HFFc6 (cell line): ENCODE results near the gene GTSE1. TPM values are rescaled to one million over a fixed set of nuclear protein-coding genes. Genes with fewer than 3 reads are reported as not detected.

Source experiments
- DNase-seq: peaks from one replicate; pipeline ENCODE4 v3.0.0-alpha.2; 2018
- H3K27ac Mint-ChIP-seq: 2 replicates; pipeline ENCODE4 v1.8.0; 2020; ENCODE audit warnings: mild to moderate bottlenecking, mixed read lengths
- H3K27me3 Mint-ChIP-seq: 2 replicates; pipeline ENCODE4 v1.8.0; 2021; ENCODE audit warnings: mild to moderate bottlenecking, moderate library complexity, mixed read lengths; ENCODE audit not compliant: insufficient read depth
- H3K36me3 Mint-ChIP-seq: 2 replicates; pipeline ENCODE4 v1.8.0; 2021; ENCODE audit warnings: low read depth, mixed read lengths
- H3K4me1 Mint-ChIP-seq: 2 replicates; pipeline ENCODE4 v1.8.0; 2020; ENCODE audit warnings: low read depth, mixed read lengths
- H3K4me3 Mint-ChIP-seq: 2 replicates; pipeline ENCODE4 v1.8.0; 2020; ENCODE audit warnings: mild to moderate bottlenecking, moderate library complexity, mixed read lengths
- H3K9me3 Mint-ChIP-seq: 2 replicates; pipeline ENCODE4 v1.8.0; 2020; ENCODE audit warnings: mild to moderate bottlenecking, mixed read lengths
- total RNA-seq, 6 experiments: library from RNA; stranded (reverse); fragmentation: NEBNext Ultra II Directional; extraction: Animal tissue kit (Norgen Biotek cat#: 25700); gene quantifications; 2 replicates in 1 of 6; 3 replicates in 5 of 6; pipeline ENCODE4 v1.2.3, GENCODE V29; 2021
- TF ChIP-seq, protein P1 (sequence below): fragments of 200-600 bp; sonication (generic); IDR thresholded peaks from 2 replicates; pipeline ENCODE4 v1.5.0; 2021; ENCODE audit warnings: antibody characterized with exemption, mild to moderate bottlenecking

Gene GTSE1
- total RNA-seq, 6 experiments from 2014 or later = 12.4 to 30.5 (median 27.9) TPM

DNA sequence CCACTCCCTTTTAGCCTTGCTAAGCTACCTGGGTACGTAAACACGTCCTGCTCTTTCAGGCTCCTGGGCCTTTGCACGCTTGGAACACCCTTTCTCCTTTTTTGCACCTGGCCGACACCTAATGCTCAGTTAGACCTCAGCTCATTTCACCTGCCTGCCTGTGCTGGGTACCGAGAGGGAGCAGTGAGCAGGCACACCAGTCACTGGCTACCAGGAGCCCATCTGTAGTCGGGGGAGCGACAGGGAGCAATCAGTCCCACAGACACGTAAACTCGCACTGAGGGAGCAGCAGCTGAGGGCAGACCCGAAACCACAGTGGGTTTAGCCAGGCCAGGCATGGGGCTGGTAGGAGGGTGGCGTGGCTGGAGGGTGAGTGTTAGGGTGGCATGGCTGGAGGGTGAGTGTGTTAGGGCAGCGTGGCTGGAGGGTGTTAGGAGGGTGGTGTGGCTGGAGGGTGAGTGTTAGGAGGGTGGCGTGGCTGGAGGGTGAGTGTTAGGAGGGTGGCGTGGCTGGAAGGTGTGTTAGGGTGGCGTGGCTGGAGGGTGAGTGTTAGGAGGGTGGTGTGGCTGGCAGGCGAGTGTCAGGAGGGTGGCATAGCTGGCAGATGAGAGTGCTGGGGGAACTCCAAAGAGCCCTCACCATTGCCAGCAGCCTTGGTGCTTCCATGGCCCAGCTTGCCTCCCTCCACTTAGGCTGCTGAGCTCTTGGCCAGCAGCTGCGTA is 6.4 kb upstream of the GTSE1 start:
- Mint-ChIP-seq H3K9me3 (no peaks in the 10 kb centered on the region; the same call in 1 of the 2 replicates), H3K4me1 (peaks cover 17% of the 10 kb centered on the region), H3K36me3 (peaks cover 18% of the 10 kb centered on the region), H3K27me3 (no peaks in the 10 kb centered on the region; the same call in 1 of the 2 replicates), H3K27ac (no peak overlapping the region), H3K4me3 (no peak overlapping the region)
- no peak for DNase-seq
- TF ChIP-seq, protein P1, sequence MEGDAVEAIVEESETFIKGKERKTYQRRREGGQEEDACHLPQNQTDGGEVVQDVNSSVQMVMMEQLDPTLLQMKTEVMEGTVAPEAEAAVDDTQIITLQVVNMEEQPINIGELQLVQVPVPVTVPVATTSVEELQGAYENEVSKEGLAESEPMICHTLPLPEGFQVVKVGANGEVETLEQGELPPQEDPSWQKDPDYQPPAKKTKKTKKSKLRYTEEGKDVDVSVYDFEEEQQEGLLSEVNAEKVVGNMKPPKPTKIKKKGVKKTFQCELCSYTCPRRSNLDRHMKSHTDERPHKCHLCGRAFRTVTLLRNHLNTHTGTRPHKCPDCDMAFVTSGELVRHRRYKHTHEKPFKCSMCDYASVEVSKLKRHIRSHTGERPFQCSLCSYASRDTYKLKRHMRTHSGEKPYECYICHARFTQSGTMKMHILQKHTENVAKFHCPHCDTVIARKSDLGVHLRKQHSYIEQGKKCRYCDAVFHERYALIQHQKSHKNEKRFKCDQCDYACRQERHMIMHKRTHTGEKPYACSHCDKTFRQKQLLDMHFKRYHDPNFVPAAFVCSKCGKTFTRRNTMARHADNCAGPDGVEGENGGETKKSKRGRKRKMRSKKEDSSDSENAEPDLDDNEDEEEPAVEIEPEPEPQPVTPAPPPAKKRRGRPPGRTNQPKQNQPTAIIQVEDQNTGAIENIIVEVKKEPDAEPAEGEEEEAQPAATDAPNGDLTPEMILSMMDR = no peak

DNA sequence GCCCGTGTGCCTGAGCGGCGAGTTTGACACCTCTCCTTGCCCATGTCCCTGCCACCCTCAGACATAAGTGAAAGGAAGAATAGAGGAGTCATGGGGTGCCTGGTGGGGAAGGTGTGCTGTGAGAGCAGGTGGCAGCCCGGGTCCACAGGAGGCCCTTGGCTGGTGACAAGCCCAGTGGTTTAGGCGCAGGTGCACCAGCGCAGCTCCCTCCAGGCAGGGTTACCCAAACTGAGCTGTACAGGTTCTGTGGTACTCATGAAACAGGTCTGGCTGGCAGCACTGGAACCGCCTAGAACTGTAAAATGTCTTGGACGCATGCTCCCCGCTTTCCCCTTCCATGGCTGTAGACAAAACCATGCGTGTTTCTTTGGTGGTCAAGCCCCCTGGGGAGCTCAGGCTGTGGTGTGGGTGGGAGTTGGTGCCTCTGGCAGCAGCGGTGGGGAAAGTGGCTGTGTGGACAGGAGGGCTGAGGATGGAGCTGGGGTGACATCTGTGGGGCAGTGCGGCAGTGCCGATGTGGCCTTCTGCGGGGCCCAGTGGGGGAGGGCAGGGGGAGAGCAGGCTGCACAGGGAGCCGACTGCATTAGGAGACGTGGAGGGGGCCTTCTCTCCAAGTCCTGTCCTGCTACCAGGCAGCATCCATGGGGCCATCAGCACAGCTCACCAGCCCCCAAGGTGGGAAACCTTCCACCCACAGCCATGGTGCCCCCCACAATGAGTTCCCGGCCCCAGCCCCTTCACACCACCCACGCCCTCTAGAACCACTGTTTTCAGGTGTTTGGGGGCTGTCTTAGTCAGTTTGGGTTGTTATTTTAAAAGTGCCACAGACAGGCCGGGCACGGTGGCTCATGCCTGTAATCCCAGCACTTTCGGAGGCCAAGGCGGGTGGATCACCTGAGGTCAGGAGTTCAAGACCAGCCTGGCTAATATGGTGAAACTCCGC is 5.6 kb upstream of the GTSE1 start:
- TF ChIP-seq, protein P1 = no peak
- no peak for DNase-seq
- Mint-ChIP-seq H3K4me1 (peaks cover 25% of the 10 kb centered on the region), H3K36me3 (peaks cover 11% of the 10 kb centered on the region), H3K27ac (no peak overlapping the region), H3K4me3 (no peak overlapping the region), H3K9me3 (no peaks in the 10 kb centered on the region; the same call in 1 of the 2 replicates), H3K27me3 (peaks cover under 1% of the 10 kb centered on the region; the same call in 1 of the 2 replicates)

DNA sequence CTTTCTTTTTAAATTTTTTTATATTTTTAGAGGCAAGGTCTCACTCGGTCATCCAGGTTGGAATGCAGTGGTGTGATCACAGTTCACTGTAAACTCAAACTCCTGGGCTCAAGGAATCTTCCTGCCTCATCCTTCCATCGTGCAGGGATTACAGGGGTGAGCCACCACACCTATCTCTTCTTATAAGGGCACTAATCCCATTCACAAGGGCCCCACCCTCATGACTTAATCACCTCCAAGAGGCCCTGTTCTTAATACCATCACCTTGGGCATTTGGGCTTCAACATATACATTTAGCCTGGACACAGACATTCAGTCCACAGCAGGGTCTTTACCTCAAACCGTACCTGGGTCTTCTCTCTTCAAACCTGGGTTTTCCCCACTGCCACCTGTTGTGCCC is 4.5 kb upstream of the GTSE1 start:
- TF ChIP-seq, protein P1 = no peak
- peaks cover 10% of the 10 kb centered on the region for H3K36me3 Mint-ChIP-seq
- H3K27me3 Mint-ChIP-seq = peaks cover 6% of the 10 kb centered on the region

DNA sequence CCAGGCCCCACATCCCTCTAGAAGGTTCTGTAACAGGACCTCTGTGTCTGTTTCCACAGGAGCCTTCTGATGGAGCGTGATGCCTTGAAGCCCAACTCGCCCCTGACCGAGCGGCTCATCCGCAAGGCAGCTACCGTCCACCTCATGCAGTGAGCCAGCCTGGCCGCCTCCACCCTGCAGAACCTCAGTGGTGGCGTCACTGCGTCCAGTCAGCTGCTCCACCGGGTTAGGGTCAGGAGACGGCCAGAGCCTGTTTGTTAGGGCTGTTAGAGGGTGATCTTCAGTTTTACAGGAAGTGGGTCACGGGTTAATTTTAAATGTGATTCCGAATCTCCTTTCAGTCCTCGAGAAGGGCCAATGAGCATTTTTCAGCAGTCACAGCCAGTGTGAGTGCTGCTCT is 3.9 kb upstream of the GTSE1 start:
- no peak overlapping the region for H3K27ac Mint-ChIP-seq
- no peak overlapping the region for H3K4me3 Mint-ChIP-seq
- H3K36me3 Mint-ChIP-seq = peaks cover 15% of the 10 kb centered on the region
- peaks cover 38% of the 10 kb centered on the region for H3K4me1 Mint-ChIP-seq
- peaks cover 6% of the 10 kb centered on the region for H3K27me3 Mint-ChIP-seq
- DNase-seq = no peak
- H3K9me3 Mint-ChIP-seq = no peaks in the 10 kb centered on the region; the same call in 1 of the 2 replicates
- TF ChIP-seq, protein P1 = no peak

More for the DNA sequence above, 4.5 kb upstream of the GTSE1 start:
- Mint-ChIP-seq H3K9me3 (no peaks in the 10 kb centered on the region; the same call in 1 of the 2 replicates), H3K27ac (no peak overlapping the region), H3K4me3 (no peak overlapping the region), H3K4me1 (peaks cover 32% of the 10 kb centered on the region)
- DNase-seq = no peak

DNA sequence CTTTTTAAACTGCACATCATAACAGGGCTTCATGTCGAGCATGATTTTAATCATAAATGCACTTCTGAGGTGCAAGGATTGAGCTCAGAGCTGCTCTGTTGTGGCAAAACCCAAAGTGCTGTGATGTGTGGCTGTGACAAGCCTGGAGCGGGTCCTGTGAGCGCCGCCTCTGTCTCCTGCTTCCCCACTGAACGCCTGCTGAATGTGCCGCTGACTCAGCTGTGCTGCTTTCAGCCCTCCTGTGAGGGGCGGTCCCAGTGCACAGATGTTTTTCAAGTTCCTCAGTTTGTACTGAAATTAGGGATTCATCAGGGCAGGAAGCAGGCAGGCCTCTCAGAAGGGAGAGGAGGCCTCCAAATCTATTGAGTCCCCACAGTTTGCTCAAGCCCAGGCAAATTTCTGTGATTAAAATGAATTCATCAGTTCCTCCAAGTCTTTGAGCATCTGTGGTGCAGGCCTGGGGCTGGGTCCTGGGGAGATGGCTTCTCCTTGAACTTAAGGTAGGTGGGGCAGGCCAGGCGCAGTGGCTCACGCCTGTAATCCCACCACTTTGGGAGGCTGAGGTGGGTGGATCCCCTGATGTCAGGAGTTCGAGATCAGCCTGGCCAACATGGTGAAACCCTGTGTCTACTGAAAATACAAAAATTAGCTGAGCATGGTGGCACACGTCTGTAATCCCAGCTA is 3.0 kb upstream of the GTSE1 start:
- Mint-ChIP-seq H3K4me3 (no peak overlapping the region; the same call in 1 of the 2 replicates), H3K27me3 (peaks cover 6% of the 10 kb centered on the region), H3K36me3 (peaks cover 19% of the 10 kb centered on the region), H3K27ac (peak overlapping the region; percentile 80), H3K9me3 (no peaks in the 10 kb centered on the region; the same call in 1 of the 2 replicates), H3K4me1 (peaks cover 44% of the 10 kb centered on the region)
- DNase-seq = peak; percentile 65
- TF ChIP-seq, protein P1 = no peak; the same call in 1 of the 2 replicates
